Sigmoid colon (tissue), 4 donors: ENCODE results near the gene BRPF3.

Experiments
- CTCF ChIP-seq, 4 experiments: fragments of 450-650 bp in 3 of 4; fragments of 200-600 bp in 1 of 4; IDR thresholded peaks; one replicate each; pipeline ENCODE4 v1.5.1; 2016 to 2019; ENCODE audit warnings: antibody characterized with exemption in 4 of 4, mild to moderate bottlenecking in 3 of 4, moderate library complexity in 2 of 4
- EP300 ChIP-seq, 4 donors: sonication (generic); formaldehyde crosslinking; IDR thresholded peaks; one replicate each; pipeline ENCODE4 v1.6.1; 2017; ENCODE audit warnings: antibody characterized with exemption in 4 of 4

GRCh38 chr6:36230371-36230770 is 33.8 kb downstream of the BRPF3 start:
- TF ChIP-seq EP300 (IDR thresholded peaks at IDR 0.05): no peak
- TF ChIP-seq CTCF (IDR thresholded peaks at IDR 0.05): no peak
